NCI-H1417 (cell line): ENCODE data around the gene PYGB.
A peak's percentile ranks its signal among the peaks of the same experiment; 100 is the strongest.

Source experiments
- DNase-seq, 3 experiments: peaks; one replicate each; lab custom pipeline; 2025; lab: John Stamatoyannopoulos, UW

The PYGB gene

DNA sequence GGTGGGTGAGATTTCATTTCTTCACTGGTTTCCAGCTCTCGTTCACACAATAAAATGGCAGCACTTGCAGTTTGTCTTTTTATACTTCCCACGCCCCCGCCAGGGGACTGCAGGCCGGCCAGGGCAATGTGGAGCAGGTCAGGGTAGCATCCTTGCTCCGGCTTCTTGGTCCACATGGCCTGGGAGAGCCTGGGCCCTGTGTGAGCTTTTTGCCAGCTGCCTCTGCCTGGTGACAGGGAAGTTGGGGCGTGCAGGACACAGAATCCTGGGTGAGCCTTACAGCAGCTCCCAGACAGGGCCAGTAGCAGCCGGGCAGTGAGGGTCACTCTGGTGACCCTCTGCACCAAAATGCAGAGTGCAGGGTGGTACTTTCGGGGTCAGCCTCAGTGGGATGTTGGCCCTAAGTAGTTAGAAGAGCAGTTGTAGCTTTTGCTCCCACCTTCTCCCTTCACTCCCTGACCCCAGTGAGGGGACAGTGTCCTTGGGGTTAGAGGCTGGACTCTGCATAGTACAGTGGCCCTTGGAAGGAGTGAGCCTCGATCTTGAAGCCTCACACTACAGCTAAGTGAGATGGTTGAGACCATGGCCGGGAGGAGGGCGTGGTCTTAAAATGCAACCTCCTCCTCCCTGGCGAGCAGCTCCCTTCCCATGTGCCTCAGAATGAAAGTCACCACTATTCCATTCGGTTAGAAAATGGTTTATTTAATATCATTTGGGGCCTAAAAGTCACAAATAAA, 23.8 kb downstream of the PYGB start:
- no peak for DNase-seq

DNA sequence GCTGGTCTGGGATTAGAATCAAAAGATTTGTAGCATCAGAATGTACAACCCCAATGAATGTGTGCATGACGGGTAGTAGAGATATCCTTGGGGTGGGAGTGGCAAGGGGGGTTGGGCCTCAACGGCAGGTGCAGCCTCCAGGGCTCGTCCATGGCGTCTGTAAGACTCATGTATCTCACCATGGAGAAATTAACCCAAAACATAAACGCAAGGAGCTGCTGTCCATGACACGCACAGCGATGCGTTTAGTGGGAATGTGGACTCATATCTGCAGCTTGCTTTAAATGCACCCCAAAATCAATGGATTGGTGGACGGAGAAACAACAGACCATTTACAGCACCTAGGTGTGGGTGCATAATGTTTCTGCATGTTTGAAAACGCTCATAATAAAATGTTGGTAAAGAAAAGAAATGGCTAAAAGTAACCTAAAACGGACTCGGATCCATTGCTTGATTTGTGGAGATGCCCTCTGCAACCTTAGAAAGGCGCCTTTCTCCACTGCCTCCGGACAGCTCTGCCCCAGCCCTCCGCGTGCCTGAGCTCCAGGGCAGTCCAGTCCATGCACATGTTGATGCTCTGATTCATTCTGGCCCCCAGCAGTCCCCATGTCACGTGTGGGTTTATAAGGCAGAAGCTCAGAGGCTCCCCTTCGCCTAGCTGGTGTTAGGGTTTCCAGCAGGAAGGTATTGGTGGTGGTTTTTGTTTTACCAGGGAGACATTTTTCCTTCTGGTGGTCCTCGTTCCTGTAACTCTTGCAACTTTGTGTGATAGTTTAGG, 24.5 kb downstream of the PYGB start:
- no peak for DNase-seq

DNA sequence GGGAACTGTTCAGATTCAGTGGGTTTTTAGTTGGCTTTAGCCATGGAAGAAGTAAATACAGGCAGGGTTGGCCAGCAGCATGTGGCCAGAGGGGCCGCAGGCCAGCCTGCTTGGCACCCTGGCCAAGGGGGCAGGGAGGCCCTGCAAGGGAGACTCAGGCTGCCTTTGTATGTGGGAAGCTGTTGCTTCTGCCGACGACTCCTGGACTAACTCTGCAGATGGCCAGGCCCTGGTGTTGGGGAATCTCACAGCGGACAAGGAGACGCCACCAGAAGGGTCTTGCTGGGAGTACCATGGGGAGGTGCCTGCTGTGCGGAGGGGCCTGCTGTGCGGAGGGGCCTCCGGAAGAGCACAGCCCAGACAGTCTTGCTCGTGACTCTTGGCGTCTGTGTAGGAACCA, 25.2 kb downstream of the PYGB start:
- no peak for DNase-seq

- DNase-seq: no peak
Observed at GRCh38 chr20:25273541-25274358, 25.9 kb downstream of the PYGB start.

- DNase-seq: no peak
Observed at GRCh38 chr20:25274481-25274880, 26.6 kb downstream of the PYGB start.

DNA sequence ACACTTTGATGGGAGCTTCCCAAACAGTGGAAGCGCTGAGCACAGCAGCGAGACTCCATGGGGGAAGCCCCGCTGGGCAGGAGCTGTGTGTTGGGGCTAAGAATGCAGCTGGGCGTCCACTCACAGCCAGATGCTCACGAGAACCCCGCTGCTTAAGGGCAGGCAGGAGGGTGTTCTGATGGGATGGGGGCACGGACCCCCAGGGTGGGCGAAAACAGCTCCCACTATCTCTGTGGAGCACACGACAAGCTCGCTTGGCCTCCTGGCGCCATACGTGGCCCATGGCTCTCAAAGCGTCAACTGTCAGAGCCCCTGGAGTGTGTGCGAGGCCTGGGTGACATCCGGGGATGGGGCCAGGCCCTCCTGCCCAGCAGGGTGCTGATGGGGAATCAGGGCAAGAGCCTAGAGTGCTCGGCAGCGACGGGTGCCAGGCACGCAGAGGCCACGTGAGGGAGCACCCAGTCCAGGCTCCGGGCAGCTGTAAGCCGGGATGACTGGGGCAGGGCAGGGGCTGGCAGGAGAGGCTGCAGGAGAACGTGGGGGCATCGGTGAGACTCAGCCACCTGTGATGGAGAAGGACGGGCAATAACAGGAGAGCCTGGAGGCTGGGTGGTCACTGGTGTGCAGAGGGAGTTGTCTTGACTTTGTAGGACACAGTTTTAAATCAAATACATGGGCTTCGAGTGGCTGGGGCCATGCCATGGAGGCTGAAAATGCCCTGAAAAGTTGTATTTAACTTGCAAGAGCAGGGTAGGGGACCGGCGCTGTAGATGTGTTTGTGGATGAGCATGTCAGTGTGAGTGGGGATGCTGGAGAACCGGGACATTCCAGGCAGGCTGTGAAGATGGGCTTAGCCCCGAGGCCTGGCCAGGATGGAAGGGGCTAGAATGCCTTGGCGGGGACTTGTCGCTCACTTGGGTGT, 27.3 kb downstream of the PYGB start:
- DNase-seq: no peak

DNA sequence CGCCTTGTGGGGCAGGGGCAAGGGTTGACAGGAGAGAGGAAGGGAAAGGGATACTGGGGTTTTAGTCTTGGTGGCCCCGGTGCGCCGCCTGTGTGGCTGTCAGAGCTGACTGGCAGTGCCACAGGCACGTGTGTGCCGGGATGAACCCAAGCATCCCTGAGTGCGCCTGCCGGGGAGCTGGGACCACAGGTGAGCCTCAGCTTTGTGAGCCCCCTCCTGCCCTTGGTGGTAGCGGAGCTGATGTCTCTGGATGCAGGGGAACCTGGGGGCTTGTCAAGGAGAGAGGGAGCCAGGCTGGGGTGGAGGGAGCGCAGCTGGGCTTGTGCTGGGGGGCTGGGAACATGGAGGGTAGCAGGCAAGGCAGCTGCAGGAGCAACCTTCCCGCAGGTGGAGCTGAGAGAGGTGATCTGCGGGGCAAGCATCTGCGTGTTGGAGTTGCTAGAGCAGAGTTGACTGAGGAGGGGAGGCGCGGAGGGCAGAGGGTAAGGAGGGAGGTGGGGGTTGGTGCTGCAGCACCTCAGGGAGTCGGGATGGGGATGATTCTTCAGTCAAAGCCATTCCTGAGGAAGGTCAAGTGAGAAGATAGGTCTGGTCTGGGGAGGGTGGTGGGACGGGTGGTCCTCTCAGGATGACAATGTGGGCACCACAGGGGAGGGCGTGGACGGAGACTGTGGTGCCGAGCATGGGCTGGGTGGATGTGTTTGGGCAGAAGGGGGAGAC, 28.1 kb downstream of the PYGB start:
- DNase-seq: no peak

- no peak for DNase-seq
Observed at GRCh38 chr20:25276533-25277050, 28.7 kb downstream of the PYGB start.

- no peak for DNase-seq
Observed at GRCh38 chr20:25277051-25277801, 29.3 kb downstream of the PYGB start.

GRCh38 chr20:25277941-25278521, 30.1 kb downstream of the PYGB start:
- DNase-seq: no peak

DNA sequence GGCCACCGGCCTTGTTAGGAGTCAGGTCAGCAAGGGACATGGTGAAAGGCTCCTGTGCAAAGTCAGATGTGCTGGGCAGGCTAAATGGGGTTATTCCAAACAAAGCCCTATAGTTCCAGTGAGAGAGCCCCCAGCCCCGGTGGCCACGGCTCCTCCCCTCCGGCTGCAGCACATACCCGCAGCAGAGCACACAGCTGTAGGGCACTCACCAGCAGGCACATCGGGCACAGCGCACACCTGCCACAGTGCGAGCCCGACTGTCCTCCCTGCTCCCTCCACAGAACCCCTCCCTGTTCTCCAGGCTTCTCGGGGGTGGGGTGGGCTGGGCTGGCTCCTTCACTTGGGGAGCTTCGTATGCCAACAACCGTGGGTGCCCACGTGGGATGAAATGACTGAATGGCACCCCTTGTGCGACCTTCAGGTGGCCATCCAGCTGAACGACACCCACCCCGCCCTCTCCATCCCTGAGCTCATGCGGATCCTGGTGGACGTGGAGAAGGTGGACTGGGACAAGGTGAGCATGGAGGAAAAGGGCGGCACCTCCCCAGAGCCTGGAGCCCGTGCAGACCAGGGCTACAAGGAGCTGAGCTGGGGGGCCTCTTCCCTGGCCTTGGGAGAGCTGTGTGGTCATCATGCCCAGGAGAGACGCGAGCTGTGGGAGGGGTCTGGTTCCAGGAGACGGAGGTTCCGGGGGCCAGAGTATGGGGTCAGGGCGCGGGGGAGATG, 30.9 kb downstream of the PYGB start:
- DNase-seq: no peak

GRCh38 chr20:25279403-25279802, 31.5 kb downstream of the PYGB start:
- DNase-seq: no peak

GRCh38 chr20:25280051-25280573, 32.2 kb downstream of the PYGB start:
- DNase-seq: peak; percentile 35 to 86 (median 63)

GRCh38 chr20:25280574-25281535, 33.0 kb downstream of the PYGB start:
- DNase-seq: no peak

DNA sequence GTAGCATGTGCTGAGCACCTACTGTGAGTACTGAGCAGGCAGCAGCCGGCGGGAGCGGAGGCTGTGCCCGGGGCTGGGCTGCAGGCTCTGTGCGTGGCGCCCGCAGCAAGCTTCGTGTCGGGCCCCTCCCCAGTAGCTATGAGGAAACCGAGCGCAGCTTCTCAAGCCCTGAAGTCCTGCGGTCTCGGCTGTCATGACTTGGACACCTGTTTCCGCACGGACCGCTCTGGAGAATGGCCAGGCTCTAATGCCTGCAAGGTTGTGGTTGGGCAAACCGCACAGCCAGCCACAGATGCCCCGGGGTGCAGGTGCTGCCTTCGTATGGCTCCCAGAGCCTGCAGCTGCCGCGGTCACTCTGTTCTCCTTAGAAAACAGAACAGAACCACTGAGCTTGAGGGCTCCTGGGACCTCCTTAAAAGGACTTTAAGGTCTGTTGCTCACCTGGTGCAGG, 33.7 kb downstream of the PYGB start:
- peak in 2 of 3 experiments; percentile 46 to 66 for DNase-seq

- no peak for DNase-seq
Observed at GRCh38 chr20:25282034-25282781, 34.3 kb downstream of the PYGB start.

GRCh38 chr20:25282796-25283195, 34.9 kb downstream of the PYGB start:
- no peak for DNase-seq
